IMR-90 (cell line): ENCODE results near the gene TSR1. TPM values are rescaled to one million over a fixed set of nuclear protein-coding genes. Genes with fewer than 3 reads are reported as not detected.

ENCODE experiments used
- ATAC-seq: fragments of 200-7000 bp; cut with Tn5 transposase; 2 replicates; pipeline ENCODE4 v1.9.1; 2020; ENCODE audit warnings: low read depth, mild to moderate bottlenecking, moderate library complexity
- BruUV-seq: library from RNA; stranded (reverse); fragments of 400-500 nt; replicated peaks from 2 replicates; lab custom pipeline; 2021; lab: Mats Ljungman, UMichigan
- CTCF ChIA-PET: fragments of 300-600 bp; formaldehyde crosslinking; extraction: SDS; loops from one replicate; lab custom pipeline; 2021; ENCODE audit warnings: antibody characterized with exemption; lab: Yijun Ruan, JAX
- POLR2A ChIA-PET: fragments of 300-600 bp; sonication (Branson Sonifier 250); formaldehyde crosslinking; loops from one replicate; lab custom pipeline; 2022; ENCODE audit warnings: antibody characterized with exemption; ENCODE audit not compliant: unreplicated experiment; lab: Charles Lee
- DNase-seq: peaks from one replicate; pipeline ENCODE4 v3.0.0; 2013
- H2AFZ ChIP-seq: replicated peaks from 2 replicates; pipeline ENCODE3; 2013; ENCODE audit warnings: low read length, mild to moderate bottlenecking; ENCODE audit not compliant: poor library complexity
- H2AK5ac ChIP-seq: 2 replicates; pipeline ENCODE4 v1.6.1; 2013; ENCODE audit warnings: low read depth, low read length, inconsistent platforms
- H2AK9ac ChIP-seq: replicated peaks from 2 replicates; pipeline ENCODE3; 2013; ENCODE audit warnings: mild to moderate bottlenecking, low read depth, low read length, moderate library complexity; ENCODE audit not compliant: poor library complexity
- H2BK120ac ChIP-seq: 2 replicates; pipeline ENCODE4 v1.6.1; 2013; ENCODE audit warnings: low read depth, low read length, inconsistent platforms
- H2BK15ac ChIP-seq: 3 replicates; pipeline ENCODE4 v1.6.1; 2013; ENCODE audit warnings: low read depth, low read length, inconsistent platforms
- H2BK20ac ChIP-seq: 2 replicates; pipeline ENCODE4 v1.6.1; 2013; ENCODE audit warnings: low read depth, mild to moderate bottlenecking, inconsistent platforms, low read length, moderate library complexity
- H2BK5ac ChIP-seq: 2 replicates; pipeline ENCODE4 v1.6.1; 2013; ENCODE audit warnings: mild to moderate bottlenecking, low read depth, low read length, inconsistent platforms; ENCODE audit not compliant: poor library complexity, severe bottlenecking
- H3K14ac ChIP-seq: replicated peaks from 2 replicates; pipeline ENCODE4 v1.6.1; 2013; ENCODE audit warnings: low read depth, low read length, inconsistent platforms
- H3K18ac ChIP-seq: 2 replicates; pipeline ENCODE4 v1.6.1; 2013; ENCODE audit warnings: low read depth, low read length, control low read depth
- H3K23ac ChIP-seq: 2 replicates; pipeline ENCODE4 v1.6.1; 2013; ENCODE audit warnings: low read depth, low read length, inconsistent platforms
- H3K27ac ChIP-seq: 2 replicates; pipeline ENCODE4 v1.5.1; 2013; ENCODE audit warnings: mild to moderate bottlenecking, control low read depth, low read length; ENCODE audit not compliant: insufficient read depth
- H3K27me3 ChIP-seq: 2 replicates; pipeline ENCODE4 v1.6.1; 2013; ENCODE audit warnings: low read length; ENCODE audit not compliant: control insufficient read depth, insufficient read depth
- H3K36me3 ChIP-seq: 2 replicates; pipeline ENCODE4 v1.6.1; 2013; ENCODE audit warnings: low read length, mixed read lengths; ENCODE audit not compliant: control insufficient read depth, insufficient read depth
- H3K4ac ChIP-seq: 2 replicates; pipeline ENCODE4 v1.6.1; 2013; ENCODE audit warnings: low read depth, low read length, inconsistent platforms
- H3K4me1 ChIP-seq: 2 replicates; pipeline ENCODE4 v1.6.1; 2013; ENCODE audit warnings: low read length, mixed read lengths; ENCODE audit not compliant: control insufficient read depth, insufficient read depth
- H3K4me2 ChIP-seq: 2 replicates; pipeline ENCODE4 v1.6.1; 2013; ENCODE audit warnings: low read depth, mild to moderate bottlenecking, control low read depth, low read length, moderate library complexity
- H3K4me3 ChIP-seq: 2 replicates; pipeline ENCODE4 v1.5.1; 2013; ENCODE audit warnings: low read depth, mild to moderate bottlenecking, control low read depth, low read length, moderate library complexity; ENCODE audit not compliant: insufficient read depth
- H3K56ac ChIP-seq: 2 replicates; pipeline ENCODE4 v1.6.1; 2013; ENCODE audit warnings: low read length, inconsistent platforms; ENCODE audit not compliant: insufficient read depth; ENCODE audit errors: extremely low read depth
- H3K79me1 ChIP-seq, 2 experiments: 2 replicates each; pipeline ENCODE4 v1.6.1; 2013; ENCODE audit warnings: low read length in 2 of 2, inconsistent platforms in 1 of 2, low read depth in 1 of 2
- H3K9ac ChIP-seq: 2 replicates; pipeline ENCODE4 v1.6.1; 2013; ENCODE audit warnings: low read depth, low read length, control low read depth
- H3K9me1 ChIP-seq: 2 replicates; pipeline ENCODE4 v1.6.1; 2013; ENCODE audit warnings: low read length, inconsistent platforms; ENCODE audit not compliant: insufficient read depth
- H3K9me3 ChIP-seq: 2 replicates; pipeline ENCODE4 v1.6.1; 2013; ENCODE audit warnings: low read length; ENCODE audit not compliant: control insufficient read depth, insufficient read depth
- H4K20me1 ChIP-seq: 2 replicates; pipeline ENCODE4 v1.6.1; 2013; ENCODE audit warnings: low read length, inconsistent platforms; ENCODE audit not compliant: insufficient read depth
- H4K5ac ChIP-seq: 2 replicates; pipeline ENCODE4 v1.6.1; 2013; ENCODE audit warnings: mild to moderate bottlenecking, low read depth, low read length, control low read depth
- H4K8ac ChIP-seq, 2 experiments: 2 replicates each; pipeline ENCODE4 v1.6.1; 2013; ENCODE audit warnings: low read depth in 2 of 2, low read length in 2 of 2, control low read depth in 1 of 2, inconsistent platforms in 1 of 2
- H4K91ac ChIP-seq: 2 replicates; pipeline ENCODE4 v1.6.1; 2013; ENCODE audit warnings: low read depth, low read length, inconsistent platforms; ENCODE audit not compliant: insufficient read depth
- BHLHE40 ChIP-seq: fragments of 150-350 bp; IDR thresholded peaks from 2 replicates; pipeline ENCODE4 v1.6.1; 2016; ENCODE audit warnings: mild to moderate bottlenecking, low read depth, low read length
- CEBPB ChIP-seq: IDR thresholded peaks from 2 replicates; pipeline ENCODE4 v1.6.1; 2012; ENCODE audit warnings: low read depth, low read length, improper control_type of control experiment
- CHD1 ChIP-seq: IDR thresholded peaks from 2 replicates; pipeline ENCODE4 v1.6.1; 2012; ENCODE audit warnings: low read depth, low read length, improper control_type of control experiment
- FOS ChIP-seq: fragments of 150-350 bp; IDR thresholded peaks from 2 replicates; pipeline ENCODE4 v1.6.1; 2016; ENCODE audit warnings: low read depth, low read length
- MAZ ChIP-seq: IDR thresholded peaks from 2 replicates; pipeline ENCODE4 v1.6.1; 2012; ENCODE audit warnings: low read depth, mild to moderate bottlenecking, low read length, improper control_type of control experiment, moderate library complexity, borderline replicate concordance
- NFE2L2 ChIP-seq: fragments of 150-350 bp; IDR thresholded peaks from 2 replicates; pipeline ENCODE4 v1.6.1; 2016; ENCODE audit warnings: low read depth, mild to moderate bottlenecking, low read length
- POLR2A ChIP-seq: IDR thresholded peaks from 2 replicates; pipeline ENCODE4 v1.6.1; 2012; ENCODE audit warnings: mild to moderate bottlenecking, low read depth, low read length
- RAD21 ChIP-seq: IDR thresholded peaks from 2 replicates; pipeline ENCODE4 v1.6.1; 2012; ENCODE audit warnings: low read length, improper control_type of control experiment
- RFX5 ChIP-seq: IDR thresholded peaks from 2 replicates; pipeline ENCODE4 v1.8.0; 2012; ENCODE audit warnings: low read depth, mild to moderate bottlenecking, low read length, moderate library complexity
- WGBS, 2 experiments: methylation state at CpG; one replicate each; pipeline versions ENCODE4 v1.1.5 to v1.1.7; 2013; ENCODE audit warnings: missing lambda C conversion rate in 2 of 2; ENCODE audit not compliant: insufficient read length in 1 of 2; ENCODE audit errors: extremely low coverage in 2 of 2; 5-methylcytosine and 5-hydroxymethylcytosine counted together
- dilution Hi-C: fragments of 300-500 bp; cut with HindIII; formaldehyde crosslinking; loops from one replicate; pipeline ENCODE4 v1.14.3; 2018; ENCODE audit warnings: low sequenced_read_pairs; ENCODE audit not compliant: unreplicated experiment
- in situ Hi-C: fragments of 300-500 bp; cut with MboI; formaldehyde crosslinking; loops from 3 replicates; pipeline ENCODE4 v1.14.3; 2019; ENCODE audit warnings: low sequenced_read_pairs, inconsistent platforms, mixed read lengths
- intact Hi-C: fragments of 100-400 bp; cut with micrococcal nuclease; formaldehyde crosslinking; loops from 2 replicates; pipeline ENCODE4 v1.10.0; 2022
- polyA plus RNA-seq, 3 experiments: library from polyadenylated mRNA; depleted of rRNA; stranded (reverse); fragments of >200 nt; gene quantifications; 2 replicates each; pipeline ENCODE4 v1.2.3, GENCODE V29; 2012; ENCODE audit warnings: low replicate concordance in 1 of 3
- total RNA-seq: library from RNA; depleted of rRNA; stranded (reverse); fragments of >200 nt; gene quantifications from 2 replicates; pipeline ENCODE4 v1.2.3, GENCODE V29; 2012
- TF ChIP-seq, protein P1 (sequence below): fragments of 150-350 bp; IDR thresholded peaks from 2 replicates; pipeline ENCODE4 v1.6.1; 2017; ENCODE audit warnings: mild to moderate bottlenecking, antibody characterized with exemption, low read length, low read depth
- TF ChIP-seq, protein P2 (sequence below): fragments of 150-350 bp; IDR thresholded peaks from 2 replicates; pipeline ENCODE4 v1.6.1; 2016; ENCODE audit warnings: low read depth, mild to moderate bottlenecking, low read length, moderate library complexity, borderline replicate concordance

The TSR1 gene
- total and polyA plus RNA-seq, 2 of the 4 experiments (the other 2 are of a cell fraction): 22.6 to 72.6 TPM

DNA sequence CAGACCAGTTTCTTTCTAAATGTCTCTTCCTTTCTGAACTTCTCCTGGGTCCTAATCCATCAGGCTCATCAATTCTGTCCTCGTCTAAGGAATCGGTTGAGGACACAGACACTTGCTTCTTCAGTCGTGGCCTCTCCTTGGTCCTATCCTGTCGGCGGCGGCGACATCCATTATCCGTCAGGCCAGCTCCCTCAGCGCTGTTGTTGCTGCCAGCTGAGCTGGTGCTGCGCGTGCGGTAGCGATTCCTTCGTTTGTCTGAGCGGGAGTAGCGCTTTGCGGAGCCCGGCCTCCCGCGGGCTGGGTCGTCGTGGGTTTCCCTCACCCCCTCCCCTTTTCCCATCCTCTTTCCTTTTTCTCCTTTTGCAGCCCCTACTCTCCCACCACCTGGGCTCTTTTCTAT is 36.5 kb downstream of the TSR1 start:
- Histone ChIP-seq H3K9me1 (peaks cover 4% of the 10 kb centered on the region; the same call in 1 of the 2 replicates), H3K18ac (no peak overlapping the region), H3K79me1 (peaks cover 17 to 83% of the 10 kb centered on the region in 2 experiments), H2BK120ac (no peak overlapping the region), H2AK5ac (no peak overlapping the region), H3K56ac (no peak overlapping the region), H4K5ac (no peak overlapping the region), H2BK5ac (no peak overlapping the region), H2BK15ac (no peak overlapping the region), H4K91ac (no peak overlapping the region), H3K14ac (no peak overlapping the region), H3K27ac (no peak overlapping the region), H3K9ac (no peak overlapping the region), H2AFZ (no peak overlapping the region), H4K20me1 (peaks cover 14% of the 10 kb centered on the region; the same call in 1 of the 2 replicates), H3K4ac (no peak overlapping the region), H3K23ac (no peak overlapping the region), H3K4me3 (no peak overlapping the region), H2AK9ac (no peak overlapping the region), H3K4me1 (peaks cover 1% of the 10 kb centered on the region; the same call in 1 of the 2 replicates), H3K36me3 (peaks cover 28% of the 10 kb centered on the region), H3K4me2 (no peak overlapping the region), H3K27me3 (no peaks in the 10 kb centered on the region), H2BK20ac (no peak overlapping the region), H4K8ac (no peak overlapping the region), H3K9me3 (no peaks in the 10 kb centered on the region)
- dilution Hi-C loops (no loop called here), in situ Hi-C loops (no loop called here), intact Hi-C loops (no loop called here)
- no TSS peak for BruUV-seq
- DNase-seq (no peak), ATAC-seq (no peak)
- 93% methylated on average over 22 of the region's 22 CpGs; no CpG with 5 or more reads in 1 of the 2 experiments for WGBS, 2 experiments
- POLR2A ChIA-PET: no interaction called here
- CTCF ChIA-PET: no interaction called here
- no peak for TF ChIP-seq CEBPB
- TF ChIP-seq, protein P1, sequence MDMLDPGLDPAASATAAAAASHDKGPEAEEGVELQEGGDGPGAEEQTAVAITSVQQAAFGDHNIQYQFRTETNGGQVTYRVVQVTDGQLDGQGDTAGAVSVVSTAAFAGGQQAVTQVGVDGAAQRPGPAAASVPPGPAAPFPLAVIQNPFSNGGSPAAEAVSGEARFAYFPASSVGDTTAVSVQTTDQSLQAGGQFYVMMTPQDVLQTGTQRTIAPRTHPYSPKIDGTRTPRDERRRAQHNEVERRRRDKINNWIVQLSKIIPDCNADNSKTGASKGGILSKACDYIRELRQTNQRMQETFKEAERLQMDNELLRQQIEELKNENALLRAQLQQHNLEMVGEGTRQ: no peak
- TF ChIP-seq BHLHE40: no peak
- TF ChIP-seq FOS: no peak
- TF ChIP-seq RAD21: no peak
- TF ChIP-seq MAZ: no peak
- TF ChIP-seq POLR2A: no peak
- TF ChIP-seq, protein P2, sequence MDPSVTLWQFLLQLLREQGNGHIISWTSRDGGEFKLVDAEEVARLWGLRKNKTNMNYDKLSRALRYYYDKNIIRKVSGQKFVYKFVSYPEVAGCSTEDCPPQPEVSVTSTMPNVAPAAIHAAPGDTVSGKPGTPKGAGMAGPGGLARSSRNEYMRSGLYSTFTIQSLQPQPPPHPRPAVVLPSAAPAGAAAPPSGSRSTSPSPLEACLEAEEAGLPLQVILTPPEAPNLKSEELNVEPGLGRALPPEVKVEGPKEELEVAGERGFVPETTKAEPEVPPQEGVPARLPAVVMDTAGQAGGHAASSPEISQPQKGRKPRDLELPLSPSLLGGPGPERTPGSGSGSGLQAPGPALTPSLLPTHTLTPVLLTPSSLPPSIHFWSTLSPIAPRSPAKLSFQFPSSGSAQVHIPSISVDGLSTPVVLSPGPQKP: no peak
- no peak for TF ChIP-seq NFE2L2
- TF ChIP-seq CHD1: no peak
- no peak for TF ChIP-seq RFX5
